ENCODE measurements around the gene MAN1C1. TPM values are rescaled to one million over a fixed set of nuclear protein-coding genes. Genes with fewer than 3 reads are reported as not detected.

The MAN1C1 gene
- total and polyA plus RNA-seq, 5 donors from 2014 or later: 3.1 to 15.1 (median 3.5) TPM

GRCh38 chr1:25832336-25833037, 215.9 kb downstream of the MAN1C1 start:
- Mint-ChIP-seq H3K27me3 (no peaks in the 10 kb centered on the region), H3K36me3 (peaks cover 37% of the 10 kb centered on the region), H3K4me1 (peaks cover 3 to 12% (median 9%) of the 10 kb centered on the region in 4 donors), H3K27ac (no peak overlapping the region), H3K4me3 (no peak overlapping the region), H3K9me3 (no peaks in the 10 kb centered on the region)
- DNase-seq: no peak
- no peaks in the 10 kb centered on the region for H3K4me1 ChIP-seq (ENCODE audit: control insufficient read depth, insufficient read depth, low read length, poor library complexity, severe bottlenecking)
- no peak overlapping the region for H3K27ac ChIP-seq (ENCODE audit: insufficient read depth, low read length, poor library complexity, severe bottlenecking)
- no peaks in the 10 kb centered on the region for H3K27me3 ChIP-seq (ENCODE audit: control insufficient read depth, insufficient read depth, low read length)
- H3K9me3 ChIP-seq (ENCODE audit: control insufficient read depth in 2 of 2, low read length in 2 of 2): no peaks in the 10 kb centered on the region
- peaks cover 61% of the 10 kb centered on the region for H3K36me3 ChIP-seq (ENCODE audit: control insufficient read depth, insufficient read depth, low read length)
- no peak overlapping the region for H3K4me3 ChIP-seq (ENCODE audit: low read depth, low read length)
- ATAC-seq (ENCODE audit: low read depth in 2 of 2): no peak

- Histone ChIP-seq H3K4me3 (ENCODE audit: low read depth, low read length) (no peak overlapping the region), H3K27me3 (ENCODE audit: control insufficient read depth, insufficient read depth, low read length) (no peaks in the 10 kb centered on the region), H3K9me3 (ENCODE audit: control insufficient read depth in 2 of 2, low read length in 2 of 2) (no peaks in the 10 kb centered on the region), H3K27ac (ENCODE audit: insufficient read depth, low read length, poor library complexity, severe bottlenecking) (no peak overlapping the region), H3K4me1 (ENCODE audit: control insufficient read depth, insufficient read depth, low read length, poor library complexity, severe bottlenecking) (no peaks in the 10 kb centered on the region), H3K36me3 (ENCODE audit: control insufficient read depth, insufficient read depth, low read length) (peaks cover 56% of the 10 kb centered on the region)
- no peak overlapping the region for H3K27ac Mint-ChIP-seq
- no peaks in the 10 kb centered on the region for H3K27me3 Mint-ChIP-seq
- peaks cover 31% of the 10 kb centered on the region for H3K36me3 Mint-ChIP-seq
- no peaks in the 10 kb centered on the region for H3K9me3 Mint-ChIP-seq
- no peak for ATAC-seq (ENCODE audit: low read depth in 2 of 2)
- H3K4me3 Mint-ChIP-seq: no peak overlapping the region
- peaks cover 5 to 10% (median 6%) of the 10 kb centered on the region in 4 donors for H3K4me1 Mint-ChIP-seq
- no peak for DNase-seq
Measured at GRCh38 chr1:25833158-25833557, 216.6 kb downstream of the MAN1C1 start.

Other genes with a start within 250 kb of the MAN1C1 start
- gene RHCE, start 196.0 kb upstream of the MAN1C1 start, total RNA-seq: not detected
- under 1 TPM; 0.16 to 0.45 (median 0.31) TPM for gene RHCE, start 196.0 kb upstream of the MAN1C1 start, polyA plus RNA-seq
- gene MACO1, start 185.9 kb upstream of the MAN1C1 start, total RNA-seq: 20.3 TPM
- 1 to 10 TPM; 5.0 to 6.4 (median 5.6) TPM for gene MACO1, start 185.9 kb upstream of the MAN1C1 start, polyA plus RNA-seq
- gene LDLRAP1, start 73.2 kb upstream of the MAN1C1 start, total RNA-seq: 98.7 TPM
- 100 to 1,000 TPM; 170 to 326 (median 258) TPM for gene LDLRAP1, start 73.2 kb upstream of the MAN1C1 start, polyA plus RNA-seq
- 19.2 TPM for gene SELENON, start 183.4 kb downstream of the MAN1C1 start, total RNA-seq
- 1 to 10 TPM; 1.2 to 2.7 (median 2.0) TPM for gene SELENON, start 183.4 kb downstream of the MAN1C1 start, polyA plus RNA-seq
- gene MTFR1L, start 203.2 kb downstream of the MAN1C1 start, total RNA-seq: 32.9 TPM
- 10 to 100 TPM; 29.7 to 56.1 (median 32.4) TPM for gene MTFR1L, start 203.2 kb downstream of the MAN1C1 start, polyA plus RNA-seq
- not detected for gene AUNIP, start 242.7 kb downstream of the MAN1C1 start, total RNA-seq
- gene AUNIP, start 242.7 kb downstream of the MAN1C1 start, polyA plus RNA-seq: under 1 TPM in 3 of 4 donors, not detected in 1; 0.15 to 0.26 (median 0.20) TPM

All from CD4-positive, CD25-positive, alpha-beta regulatory T cell (primary cell).